Measurements from ENCODE around the gene PEPD. TPM values are rescaled to one million over a fixed set of nuclear protein-coding genes. Genes with fewer than 3 reads are reported as not detected.

Gene PEPD
- polyA plus RNA-seq, 1 donor from 2014 or later = 43.9 TPM

GRCh38 chr19:33363476-33363875 lies 158.1 kb downstream of the PEPD start:
- Histone ChIP-seq H3K9ac (ENCODE audit: low read length) (no peak overlapping the region), H3K4me2 (ENCODE audit: low read length) (no peak overlapping the region), H2AFZ (ENCODE audit: low read depth, low read length) (no peak overlapping the region), H3K27me3 (ENCODE audit: insufficient read depth, low read depth, low read length) (no peaks in the 10 kb centered on the region), H4K20me1 (ENCODE audit: insufficient read depth) (no peaks in the 10 kb centered on the region), H3K9me3 (ENCODE audit: low read length) (no peaks in the 10 kb centered on the region), H3K9me2 (ENCODE audit: insufficient read depth, low read length) (no peaks in the 10 kb centered on the region), H3K4me3 (ENCODE audit: low read length) (no peak overlapping the region), H3K27ac (ENCODE audit: low read length) (no peak overlapping the region), H3K36me3 (ENCODE audit: insufficient read depth, low read length) (no peaks in the 10 kb centered on the region), H3F3A (ENCODE audit: insufficient read depth, low read length, poor library complexity, severe bottlenecking) (no peaks in the 10 kb centered on the region), H3K79me2 (replicated peaks; ENCODE audit: insufficient read depth, low read length) (no peaks in the 10 kb centered on the region)
- TF ChIP-seq MXI1 (conservative IDR thresholded peaks at IDR 0.05; ENCODE audit: poor library complexity, severe bottlenecking) = no peak
- TF ChIP-seq REST (IDR thresholded peaks at IDR 0.05; ENCODE audit: borderline replicate concordance) = no peak
- no peak for TF ChIP-seq SMC3 (conservative IDR thresholded peaks at IDR 0.05; ENCODE audit: poor library complexity)
- no peak for TF ChIP-seq EP300 (conservative IDR thresholded peaks at IDR 0.05; ENCODE audit: poor library complexity, severe bottlenecking)
- TF ChIP-seq POLR2AphosphoS5 (IDR thresholded peaks at IDR 0.05) = no peak
- no peak for TF ChIP-seq EZH2 (IDR thresholded peaks at IDR 0.05; ENCODE audit: borderline replicate concordance, insufficient read depth, low read length, poor library complexity, severe bottlenecking)
- no peak for TF ChIP-seq CTCF (IDR thresholded peaks at IDR 0.05; ENCODE audit: poor library complexity, severe bottlenecking)
- TF ChIP-seq TAF1 (IDR thresholded peaks at IDR 0.05; ENCODE audit: low read depth) = no peak

- Histone ChIP-seq H3K4me3 (ENCODE audit: low read length) (no peak overlapping the region), H3K27ac (ENCODE audit: low read length) (no peak overlapping the region), H3K27me3 (ENCODE audit: insufficient read depth, low read depth, low read length) (no peaks in the 10 kb centered on the region), H2AFZ (ENCODE audit: low read depth, low read length) (no peak overlapping the region), H3K9me2 (ENCODE audit: insufficient read depth, low read length) (no peaks in the 10 kb centered on the region), H3K9ac (ENCODE audit: low read length) (no peak overlapping the region), H3K9me3 (ENCODE audit: low read length) (no peaks in the 10 kb centered on the region), H4K20me1 (ENCODE audit: insufficient read depth) (no peaks in the 10 kb centered on the region), H3K79me2 (replicated peaks; ENCODE audit: insufficient read depth, low read length) (no peaks in the 10 kb centered on the region), H3K36me3 (ENCODE audit: insufficient read depth, low read length) (no peaks in the 10 kb centered on the region), H3K4me2 (ENCODE audit: low read length) (no peak overlapping the region), H3F3A (ENCODE audit: insufficient read depth, low read length, poor library complexity, severe bottlenecking) (no peaks in the 10 kb centered on the region)
- TF ChIP-seq CTCF (IDR thresholded peaks at IDR 0.05; ENCODE audit: poor library complexity, severe bottlenecking) = no peak
- no peak for TF ChIP-seq RAD21 (conservative IDR thresholded peaks at IDR 0.05)
Measured at GRCh38 chr19:33362508-33363228, 158.9 kb downstream of the PEPD start.
